ENCODE measurements around the gene PAX7. TPM values are rescaled to one million over a fixed set of nuclear protein-coding genes. Genes with fewer than 3 reads are reported as not detected.

PAX7 gene
- total and polyA plus RNA-seq, 9 of the 15 experiments (the other 6 are each of a cell fraction or from before 2014, with no cell fraction given): not detected

- Histone ChIP-seq H3K4me3 (no peak overlapping the region), H3K79me2 (ENCODE audit: control insufficient read depth, insufficient read depth, low read length) (no peaks in the 10 kb centered on the region), H2AFZ (ENCODE audit: low read depth, low read length) (no peak overlapping the region), H3K9ac (ENCODE audit: insufficient read depth in 1 of 2, low read depth in 2 of 2, low read length in 2 of 2) (no peak overlapping the region), H4K20me1 (replicated peaks; ENCODE audit: control insufficient read depth, insufficient read depth, low read length) (peaks cover 5% of the 10 kb centered on the region; the same call in 1 of the 2 replicates), H3K9me3 (replicated peaks; ENCODE audit: control insufficient read depth, insufficient read depth, low read depth, low read length) (no peaks in the 10 kb centered on the region), H3K27me3 (ENCODE audit: control insufficient read depth in 2 of 2, insufficient read depth in 2 of 2, low read length in 2 of 2) (peaks cover 8 to 52% of the 10 kb centered on the region in 2 experiments; a peak in 3 of 5 replicates), H3K4me2 (ENCODE audit: insufficient read depth, low read length) (no peak overlapping the region), H3K4me1 (replicated peaks in 1 of 2; ENCODE audit: control insufficient read depth in 2 of 2, insufficient read depth in 2 of 2, low read length in 2 of 2) (no peaks in the 10 kb centered on the region), H3K36me3 (ENCODE audit: control insufficient read depth, insufficient read depth, low read length) (no peaks in the 10 kb centered on the region), H3K9me1 (ENCODE audit: control insufficient read depth, insufficient read depth, low read length) (no peaks in the 10 kb centered on the region), H3K27ac (ENCODE audit: extremely low read depth, low read depth, low read length) (no peak overlapping the region)
- intact Hi-C loops (cut with micrococcal nuclease) (no loop called here), in situ Hi-C loops (cut with MboI) (no loop called here)
- DNase-seq (ENCODE audit: extremely low read depth in 1 of 4, low spot score in 3 of 4) (no peak), FAIRE-seq (no peak), ATAC-seq (no peak)
- BruUV-seq (replicated peaks): no TSS peak
- TF ChIP-seq SAFB2 (IDR thresholded peaks at IDR 0.05; ENCODE audit: borderline replicate concordance, low read depth, low read length, severe bottlenecking) (no peak), USF1 (CRISPR knock-in tag; IDR thresholded peaks at IDR 0.05) (no peak), MAFG (tag; conservative IDR thresholded peaks at IDR 0.05) (no peak), ARID3A (IDR thresholded peaks at IDR 0.05; ENCODE audit: borderline replicate concordance, low read depth, low read length) (no peak), BHLHE40 (IDR thresholded peaks at IDR 0.05; ENCODE audit: low read length) (no peak), MXI1 (IDR thresholded peaks at IDR 0.05; ENCODE audit: low read depth, low read length) (no peak), SREBF1 (IDR thresholded peaks at IDR 0.05; ENCODE audit: borderline replicate concordance, low read depth, low read length) (no peak), NFIC (IDR thresholded peaks at IDR 0.05) (no peak), PKNOX1 (IDR thresholded peaks at IDR 0.05) (no peak)
- CTCF ChIA-PET (ENCODE audit: low intra/inter-chr PET ratio): no interaction called here
- POLR2A ChIA-PET: no interaction called here
- WGBS (ENCODE audit: insufficient coverage, low coverage, missing lambda C conversion rate): 2% methylated on average over 19 of the region's 20 CpGs
Observed at GRCh38 chr1:18691648-18692047, 61.0 kb downstream of the PAX7 start.
